OCI-LY1 (cell line): Measurements from ENCODE around the gene SLC18B1.

Experiments used
- EZH2 ChIP-seq: fragments of 200-600 bp; sonication (generic), shearing (Covaris generic); IDR thresholded peaks from 2 replicates; pipeline ENCODE4 v1.8.0; 2017; ENCODE audit warnings: borderline replicate concordance, mixed run types, mild to moderate bottlenecking, antibody characterized with exemption, low read length, moderate library complexity, mixed read lengths
- TF ChIP-seq, protein P1 (sequence below): fragments of 200-600 bp; sonication (generic), shearing (Covaris generic); IDR thresholded peaks from 2 replicates; pipeline ENCODE4 v1.5.1; 2017; ENCODE audit warnings: mild to moderate bottlenecking, antibody characterized with exemption, low read length, moderate library complexity, mixed read lengths

DNA sequence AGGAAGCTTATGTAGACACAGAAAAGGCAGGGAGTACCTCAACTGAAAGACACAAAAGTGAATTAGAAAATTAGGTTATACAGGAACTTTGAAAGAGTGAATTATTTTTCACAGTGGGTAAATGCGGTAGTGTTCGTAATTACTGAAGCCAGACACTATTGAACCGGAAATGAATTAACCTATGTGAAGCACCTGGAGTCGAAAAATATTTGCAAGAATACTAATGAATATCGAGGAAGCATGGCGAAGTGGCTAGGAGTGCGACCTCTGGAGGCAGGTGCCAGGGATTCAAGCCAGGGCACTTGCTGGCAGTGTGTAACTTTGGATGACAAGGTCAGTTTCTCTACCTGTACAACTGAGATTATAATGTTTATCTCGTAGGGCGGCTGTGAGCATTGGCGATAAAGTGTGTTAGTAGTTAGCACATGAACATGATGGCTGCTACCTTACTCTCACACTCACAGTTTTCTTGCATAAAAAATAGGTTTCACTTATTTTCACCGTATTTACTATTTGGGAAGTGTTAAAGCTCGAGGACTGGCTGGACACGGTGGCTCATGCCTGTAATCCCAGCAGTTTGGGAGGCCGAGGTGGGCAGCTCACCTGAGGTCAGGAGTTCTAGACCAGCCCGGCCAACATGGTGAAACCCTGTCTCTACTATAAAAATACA lies 567 bp upstream of the SLC18B1 start:
- TF ChIP-seq, protein P1, sequence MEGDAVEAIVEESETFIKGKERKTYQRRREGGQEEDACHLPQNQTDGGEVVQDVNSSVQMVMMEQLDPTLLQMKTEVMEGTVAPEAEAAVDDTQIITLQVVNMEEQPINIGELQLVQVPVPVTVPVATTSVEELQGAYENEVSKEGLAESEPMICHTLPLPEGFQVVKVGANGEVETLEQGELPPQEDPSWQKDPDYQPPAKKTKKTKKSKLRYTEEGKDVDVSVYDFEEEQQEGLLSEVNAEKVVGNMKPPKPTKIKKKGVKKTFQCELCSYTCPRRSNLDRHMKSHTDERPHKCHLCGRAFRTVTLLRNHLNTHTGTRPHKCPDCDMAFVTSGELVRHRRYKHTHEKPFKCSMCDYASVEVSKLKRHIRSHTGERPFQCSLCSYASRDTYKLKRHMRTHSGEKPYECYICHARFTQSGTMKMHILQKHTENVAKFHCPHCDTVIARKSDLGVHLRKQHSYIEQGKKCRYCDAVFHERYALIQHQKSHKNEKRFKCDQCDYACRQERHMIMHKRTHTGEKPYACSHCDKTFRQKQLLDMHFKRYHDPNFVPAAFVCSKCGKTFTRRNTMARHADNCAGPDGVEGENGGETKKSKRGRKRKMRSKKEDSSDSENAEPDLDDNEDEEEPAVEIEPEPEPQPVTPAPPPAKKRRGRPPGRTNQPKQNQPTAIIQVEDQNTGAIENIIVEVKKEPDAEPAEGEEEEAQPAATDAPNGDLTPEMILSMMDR, result peak; percentile 90
- no peak for TF ChIP-seq EZH2
